ENCODE measurements around the gene ZBTB9. TPM values are rescaled to one million over a fixed set of nuclear protein-coding genes. Genes with fewer than 3 reads are reported as not detected.

Gene ZBTB9
- total and polyA plus RNA-seq, 8 donors: 0.45 to 7.8 (median 2.6) TPM; not detected in 1

DNA sequence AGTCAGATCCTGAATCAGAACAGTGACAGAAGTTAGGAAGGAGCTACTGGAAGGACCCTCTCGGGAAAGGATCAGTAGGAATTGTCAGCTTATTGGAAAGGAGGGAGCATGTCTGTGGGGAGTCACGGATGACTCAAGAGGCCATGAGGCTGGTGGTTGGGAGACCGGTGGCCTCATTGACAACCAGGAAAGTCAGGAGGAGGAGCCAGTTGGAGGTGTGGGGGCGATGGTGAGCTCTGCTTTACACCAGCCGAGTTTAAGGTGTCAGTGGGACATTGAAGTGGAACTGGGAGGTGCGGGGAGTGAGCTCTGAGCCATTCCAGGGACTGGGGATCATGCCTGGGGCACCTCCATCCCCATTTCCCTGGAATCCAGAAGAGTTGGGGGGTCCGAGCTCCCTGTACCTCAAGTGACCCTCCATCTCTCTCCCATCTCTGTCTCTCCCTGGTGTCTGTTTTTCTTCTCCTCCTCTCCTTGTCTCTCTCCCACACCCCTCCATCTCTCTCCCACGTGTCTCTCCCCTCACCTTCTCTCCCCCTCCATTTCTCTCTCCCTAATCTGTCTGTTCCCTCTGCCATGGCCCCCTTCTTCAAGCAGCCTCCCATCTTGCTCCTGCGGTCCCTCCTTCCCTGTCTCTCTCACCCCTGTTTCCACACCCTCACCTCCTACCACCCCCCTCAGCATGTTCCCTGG, 14.3 kb upstream of the ZBTB9 start:
- DNase-seq: no peak
- Histone ChIP-seq H3K9me3 (no peaks in the 10 kb centered on the region), H3K36me3 (peaks cover 34 to 93% (median 88%) of the 10 kb centered on the region in 4 donors), H3K27ac (no peak overlapping the region), H3K27me3 (no peaks in the 10 kb centered on the region), H3K4me3 (no peak overlapping the region), H3K4me1 (no peaks in the 10 kb centered on the region)
- intact Hi-C loops (cut with DNase I; ENCODE audit: low total_unique reads): no loop called here
- TF ChIP-seq EP300 (IDR thresholded peaks at IDR 0.05) (no peak), POLR2A (IDR thresholded peaks at IDR 0.05) (no peak), POLR2AphosphoS5 (IDR thresholded peaks at IDR 0.05) (no peak), CTCF (IDR thresholded peaks at IDR 0.05) (no peak)
- WGBS, 5 donors: 72 to 78% (median 73%) methylated on average over 9 of the region's 9 CpGs

GRCh38 chr6:33440649-33441309, 13.6 kb upstream of the ZBTB9 start:
- TF ChIP-seq POLR2AphosphoS5 (IDR thresholded peaks at IDR 0.05): no peak
- TF ChIP-seq CTCF (IDR thresholded peaks at IDR 0.05): no peak
- H3K36me3 ChIP-seq: peaks cover 28 to 92% (median 82%) of the 10 kb centered on the region in 4 donors

DNA sequence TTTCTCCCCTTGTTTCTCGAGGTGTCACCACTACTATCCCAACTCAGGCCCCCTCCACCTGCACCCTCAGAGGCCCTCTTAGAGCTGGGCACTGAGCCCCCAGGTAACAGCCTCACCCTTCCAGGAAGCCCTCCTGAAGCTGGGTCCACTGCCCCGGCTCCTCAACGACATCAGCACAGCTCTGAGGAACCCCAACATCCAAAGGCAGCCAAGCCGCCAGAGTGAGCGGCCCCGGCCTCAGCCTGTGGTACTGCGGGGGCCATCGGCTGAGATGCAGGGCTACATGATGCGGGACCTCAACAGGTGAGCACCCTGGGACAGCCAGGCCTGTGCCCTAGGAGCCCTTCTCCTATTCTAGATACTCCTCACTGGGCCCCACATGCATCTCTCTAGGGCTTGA, 12.9 kb upstream of the ZBTB9 start:
- TF ChIP-seq POLR2AphosphoS5 (IDR thresholded peaks at IDR 0.05) (no peak), CTCF (IDR thresholded peaks at IDR 0.05) (no peak), POLR2A (IDR thresholded peaks at IDR 0.05) (no peak), EP300 (IDR thresholded peaks at IDR 0.05) (no peak)
- H3K36me3 ChIP-seq: peaks cover 21 to 92% (median 82%) of the 10 kb centered on the region in 4 donors
- H3K9me3 ChIP-seq: no peaks in the 10 kb centered on the region
- no peak overlapping the region for H3K4me3 ChIP-seq
- no peak overlapping the region for H3K27ac ChIP-seq
- intact Hi-C loops (cut with DNase I; ENCODE audit: low total_unique reads): no loop called here
- no peak for DNase-seq
- WGBS, 5 donors: 93 to 97% (median 93%) methylated on average over 1 to 9 of the region's 9 CpGs
- H3K27me3 ChIP-seq: no peaks in the 10 kb centered on the region
- no peaks in the 10 kb centered on the region for H3K4me1 ChIP-seq

More at GRCh38 chr6:33440649-33441309, 13.6 kb upstream of the ZBTB9 start:
- DNase-seq: no peak
- Histone ChIP-seq H3K4me1 (no peaks in the 10 kb centered on the region), H3K27me3 (no peaks in the 10 kb centered on the region), H3K4me3 (no peak overlapping the region), H3K27ac (no peak overlapping the region), H3K9me3 (no peaks in the 10 kb centered on the region)
- 81 to 88% (median 85%) methylated on average over 18 to 19 of the region's 19 CpGs for WGBS, 5 donors
- intact Hi-C loops (cut with DNase I; ENCODE audit: low total_unique reads): no loop called here

DNA sequence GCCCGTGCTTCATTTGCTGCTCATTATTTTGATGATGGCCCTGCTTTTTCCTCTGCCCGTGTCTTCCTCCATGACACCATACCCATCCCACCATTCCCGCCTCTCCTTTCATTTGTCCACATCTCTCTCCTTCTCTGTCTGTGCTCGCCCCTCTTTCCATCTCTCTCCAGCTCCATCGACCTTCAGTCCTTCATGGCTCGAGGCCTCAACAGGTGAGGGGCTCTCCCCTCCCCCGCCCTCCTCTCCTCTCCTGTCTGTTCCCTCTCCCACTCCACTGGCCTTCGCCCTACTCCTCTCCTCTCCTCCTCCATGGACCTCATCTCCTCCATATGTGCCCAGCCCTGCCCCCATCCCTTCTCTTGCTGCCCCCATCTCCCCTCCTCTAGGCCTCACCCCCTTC, 12.1 kb upstream of the ZBTB9 start:
- Histone ChIP-seq H3K27ac (no peak overlapping the region), H3K9me3 (no peaks in the 10 kb centered on the region), H3K27me3 (no peaks in the 10 kb centered on the region), H3K36me3 (peaks cover 21 to 92% (median 81%) of the 10 kb centered on the region in 4 donors), H3K4me3 (no peak overlapping the region), H3K4me1 (no peaks in the 10 kb centered on the region)
- intact Hi-C loops (cut with DNase I; ENCODE audit: low total_unique reads): no loop called here
- WGBS, 5 donors: 87 to 91% (median 89%) methylated on average over 8 of the region's 8 CpGs
- no peak for DNase-seq
- no peak for TF ChIP-seq EP300 (IDR thresholded peaks at IDR 0.05)
- no peak for TF ChIP-seq POLR2AphosphoS5 (IDR thresholded peaks at IDR 0.05)
- TF ChIP-seq CTCF (IDR thresholded peaks at IDR 0.05): no peak
- no peak for TF ChIP-seq POLR2A (IDR thresholded peaks at IDR 0.05)
